HEK293T (cell line): ENCODE measurements around the gene CLASP1.

Source experiments
- BHLHE40 ChIP-seq: fragments of 450-650 bp; IDR thresholded peaks from 2 replicates; pipeline ENCODE4 v1.6.1; 2016; ENCODE audit warnings: mild to moderate bottlenecking, moderate library complexity, borderline replicate concordance
- FOXA1 ChIP-seq: fragments of 450-650 bp; IDR thresholded peaks from 2 replicates; pipeline ENCODE4 v1.6.1; 2016; ENCODE audit warnings: mild to moderate bottlenecking
- FOXK2 ChIP-seq: fragments of 450-650 bp; IDR thresholded peaks from 2 replicates; pipeline ENCODE4 v1.6.1; 2016; ENCODE audit warnings: mild to moderate bottlenecking
- TARDBP ChIP-seq: fragments of 450-650 bp; IDR thresholded peaks from 2 replicates; pipeline ENCODE4 v1.6.1; 2016
- ZNF384 ChIP-seq: fragments of 450-650 bp; IDR thresholded peaks from 2 replicates; pipeline ENCODE4 v1.6.1; 2016

GRCh38 chr2:121412349-121412748 is 236.9 kb downstream of the CLASP1 start:
- TF ChIP-seq BHLHE40 (no peak), FOXK2 (no peak), FOXA1 (no peak), ZNF384 (no peak), TARDBP (no peak)
